GM12874 (cell line): ENCODE data around the gene ATXN7L3.

ENCODE experiments used
- TF ChIP-seq, protein P1 (sequence below): IDR thresholded peaks from 2 replicates; pipeline ENCODE4 v1.5.1; 2011; ENCODE audit warnings: low read depth, mild to moderate bottlenecking, control low read depth, low read length, moderate library complexity; ENCODE audit not compliant: insufficient read depth

Gene ATXN7L3

GRCh38 chr17:44193326-44194084, 6.2 kb downstream of the ATXN7L3 start:
- TF ChIP-seq, protein P1, sequence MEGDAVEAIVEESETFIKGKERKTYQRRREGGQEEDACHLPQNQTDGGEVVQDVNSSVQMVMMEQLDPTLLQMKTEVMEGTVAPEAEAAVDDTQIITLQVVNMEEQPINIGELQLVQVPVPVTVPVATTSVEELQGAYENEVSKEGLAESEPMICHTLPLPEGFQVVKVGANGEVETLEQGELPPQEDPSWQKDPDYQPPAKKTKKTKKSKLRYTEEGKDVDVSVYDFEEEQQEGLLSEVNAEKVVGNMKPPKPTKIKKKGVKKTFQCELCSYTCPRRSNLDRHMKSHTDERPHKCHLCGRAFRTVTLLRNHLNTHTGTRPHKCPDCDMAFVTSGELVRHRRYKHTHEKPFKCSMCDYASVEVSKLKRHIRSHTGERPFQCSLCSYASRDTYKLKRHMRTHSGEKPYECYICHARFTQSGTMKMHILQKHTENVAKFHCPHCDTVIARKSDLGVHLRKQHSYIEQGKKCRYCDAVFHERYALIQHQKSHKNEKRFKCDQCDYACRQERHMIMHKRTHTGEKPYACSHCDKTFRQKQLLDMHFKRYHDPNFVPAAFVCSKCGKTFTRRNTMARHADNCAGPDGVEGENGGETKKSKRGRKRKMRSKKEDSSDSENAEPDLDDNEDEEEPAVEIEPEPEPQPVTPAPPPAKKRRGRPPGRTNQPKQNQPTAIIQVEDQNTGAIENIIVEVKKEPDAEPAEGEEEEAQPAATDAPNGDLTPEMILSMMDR: no peak

DNA sequence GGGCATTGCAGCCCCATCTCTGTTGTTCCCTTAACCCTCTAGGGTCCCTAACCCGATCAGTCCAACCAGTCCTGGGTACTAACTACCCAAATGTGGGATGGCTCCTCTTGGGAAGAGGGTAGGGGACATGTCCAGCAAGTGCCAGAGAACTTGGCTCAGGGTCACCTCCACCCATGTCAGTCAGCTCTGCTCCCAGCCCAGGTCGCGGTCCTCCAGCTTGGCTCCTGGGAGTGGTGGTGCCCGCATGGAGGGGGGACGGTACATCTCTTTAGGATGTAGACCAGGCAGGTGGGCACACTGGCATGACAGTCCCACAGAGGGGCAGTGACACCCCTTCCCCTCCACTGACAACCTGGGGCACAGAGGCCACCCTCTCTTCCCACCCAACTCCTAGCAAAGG, 6.9 kb downstream of the ATXN7L3 start:
- TF ChIP-seq, protein P1: no peak

DNA sequence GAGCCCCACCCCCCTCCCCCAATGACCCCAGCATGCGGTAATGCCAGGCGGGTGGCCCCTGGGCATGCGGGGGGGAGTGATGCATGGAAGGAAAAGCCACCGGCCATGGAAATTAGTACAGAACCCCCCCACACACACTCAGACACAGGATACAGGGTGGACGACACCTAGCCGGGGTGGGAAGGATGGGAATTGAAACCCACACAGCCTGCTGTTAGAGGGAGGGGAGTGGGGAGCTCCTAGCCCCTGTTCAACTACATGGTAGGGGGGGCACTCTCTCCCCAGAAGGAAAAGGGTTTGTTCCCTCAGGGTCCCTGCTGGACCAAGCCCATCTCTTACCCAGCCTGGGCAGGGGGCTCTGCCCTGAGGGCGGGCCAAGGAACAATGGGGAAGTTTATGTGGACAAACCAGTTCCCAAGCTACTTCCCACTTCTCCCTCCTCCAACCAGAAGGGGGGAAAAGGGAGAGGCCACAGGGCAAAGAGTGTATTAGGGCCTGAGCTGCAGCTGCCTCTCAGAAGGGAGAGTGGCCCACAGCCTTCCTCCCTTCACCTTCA, 7.7 kb downstream of the ATXN7L3 start:
- TF ChIP-seq, protein P1: no peak

DNA sequence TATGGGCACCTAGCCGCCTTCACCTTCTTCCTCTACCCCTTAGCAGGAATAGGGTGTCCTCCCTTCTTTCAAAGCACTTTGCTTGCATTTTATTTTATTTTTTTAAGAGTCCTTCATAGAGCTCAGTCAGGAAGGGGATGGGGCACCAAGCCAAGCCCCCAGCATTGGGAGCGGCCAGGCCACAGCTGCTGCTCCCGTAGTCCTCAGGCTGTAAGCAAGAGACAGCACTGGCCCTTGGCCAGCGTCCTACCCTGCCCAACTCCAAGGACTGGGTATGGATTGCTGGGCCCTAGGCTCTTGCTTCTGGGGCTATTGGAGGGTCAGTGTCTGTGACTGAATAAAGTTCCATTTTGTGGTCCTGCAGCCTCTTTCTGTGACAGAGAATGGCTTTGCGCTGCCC, 8.3 kb downstream of the ATXN7L3 start:
- TF ChIP-seq, protein P1: no peak

- TF ChIP-seq, protein P1: no peak
Observed at GRCh38 chr17:44190481-44190880, 9.2 kb downstream of the ATXN7L3 start.

DNA sequence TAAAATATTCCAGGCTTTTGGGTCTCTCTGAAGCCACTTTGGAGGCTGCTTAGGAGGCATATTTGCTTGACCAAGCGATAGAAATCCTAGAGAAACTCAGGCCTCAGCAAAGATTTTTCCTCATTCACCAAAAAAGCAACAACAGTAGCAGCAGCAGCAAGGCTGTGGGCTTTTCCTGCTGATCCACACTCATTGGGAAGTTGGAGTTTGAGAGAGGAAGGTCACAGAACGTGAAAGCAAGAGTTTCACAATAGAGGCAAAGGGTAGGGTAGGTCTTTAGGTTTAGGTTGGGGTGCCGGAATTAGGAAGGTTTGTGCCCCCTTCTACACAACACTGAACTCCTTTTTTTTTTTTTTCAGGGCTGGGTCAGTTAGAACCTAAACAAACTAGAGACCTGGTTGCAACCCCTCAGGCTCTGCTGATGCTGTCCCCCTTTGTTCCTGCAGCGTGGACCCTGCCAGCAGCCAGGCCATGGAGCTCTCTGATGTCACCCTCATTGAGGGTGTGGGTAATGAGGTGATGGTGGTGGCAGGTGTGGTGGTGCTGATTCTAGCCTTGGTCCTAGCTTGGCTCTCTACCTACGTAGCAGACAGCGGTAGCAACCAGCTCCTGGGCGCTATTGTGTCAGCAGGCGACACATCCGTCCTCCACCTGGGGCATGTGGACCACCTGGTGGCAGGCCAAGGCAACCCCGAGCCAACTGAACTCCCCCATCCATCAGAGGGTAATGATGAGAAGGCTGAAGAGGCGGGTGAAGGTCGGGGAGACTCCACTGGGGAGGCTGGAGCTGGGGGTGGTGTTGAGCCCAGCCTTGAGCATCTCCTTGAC, 10.9 kb downstream of the ATXN7L3 start:
- TF ChIP-seq, protein P1: no peak
